ENCODE measurements around the gene IL12RB1.

Gene IL12RB1

GRCh38 chr19:18085702-18086457, 854 bp downstream of the IL12RB1 start:
- DNase-seq, result no peak

GRCh38 chr19:18083929-18084684, 2.6 kb downstream of the IL12RB1 start:
- no peak for DNase-seq

- DNase-seq, result no peak
Measured at GRCh38 chr19:18074192-18074591, 12.5 kb downstream of the IL12RB1 start.

- no peak for DNase-seq
Measured at GRCh38 chr19:18073197-18073596, 13.5 kb downstream of the IL12RB1 start.

- DNase-seq, result no peak
Measured at GRCh38 chr19:18072335-18072734, 14.4 kb downstream of the IL12RB1 start.

GRCh38 chr19:18070181-18070580, 16.6 kb downstream of the IL12RB1 start:
- no peak for DNase-seq

GRCh38 chr19:18069383-18069782, 17.4 kb downstream of the IL12RB1 start:
- no peak for DNase-seq

GRCh38 chr19:18068395-18068794, 18.3 kb downstream of the IL12RB1 start:
- no peak for DNase-seq

- no peak for DNase-seq
Measured at GRCh38 chr19:18065173-18065495, 21.6 kb downstream of the IL12RB1 start.

GRCh38 chr19:18063463-18063862, 23.3 kb downstream of the IL12RB1 start:
- DNase-seq, result no peak

GRCh38 chr19:18062028-18062427, 24.7 kb downstream of the IL12RB1 start:
- no peak for DNase-seq

GRCh38 chr19:18060472-18060871, 26.3 kb downstream of the IL12RB1 start:
- DNase-seq, result no peak

GRCh38 chr19:18059902-18060301, 26.8 kb downstream of the IL12RB1 start:
- DNase-seq, result no peak

- DNase-seq, result no peak
Measured at GRCh38 chr19:18059297-18059696, 27.4 kb downstream of the IL12RB1 start.

GRCh38 chr19:18058208-18059009, 28.3 kb downstream of the IL12RB1 start:
- peak; percentile 80 for DNase-seq

- DNase-seq, result no peak
Measured at GRCh38 chr19:18057557-18057956, 29.2 kb downstream of the IL12RB1 start.

- DNase-seq, result no peak
Measured at GRCh38 chr19:18055967-18056366, 30.8 kb downstream of the IL12RB1 start.

GRCh38 chr19:18053576-18054219, 33.0 kb downstream of the IL12RB1 start:
- no peak for DNase-seq

- no peak for DNase-seq
Measured at GRCh38 chr19:18051887-18052286, 34.8 kb downstream of the IL12RB1 start.

GRCh38 chr19:18049385-18049784, 37.3 kb downstream of the IL12RB1 start:
- DNase-seq, result no peak

- DNase-seq, result no peak
Measured at GRCh38 chr19:18046059-18046718, 40.5 kb downstream of the IL12RB1 start.

GRCh38 chr19:18045307-18046050, 41.3 kb downstream of the IL12RB1 start:
- no peak for DNase-seq

All from CD4-positive, alpha-beta T cell treated with Interleukin-15 for 1 hour (primary cell).